HL-60/S4 treated with retinoic acid at 250 ng/mL for 4 days and 3 days (cell line): ENCODE measurements around the gene SOX21.

ENCODE experiments used
- in situ Hi-C: fragments of 300-500 bp; cut with MboI; formaldehyde crosslinking; loops from 2 replicates; pipeline ENCODE4 v1.7.0; 2022; ENCODE audit warnings: low sequenced_read_pairs

Gene SOX21

DNA sequence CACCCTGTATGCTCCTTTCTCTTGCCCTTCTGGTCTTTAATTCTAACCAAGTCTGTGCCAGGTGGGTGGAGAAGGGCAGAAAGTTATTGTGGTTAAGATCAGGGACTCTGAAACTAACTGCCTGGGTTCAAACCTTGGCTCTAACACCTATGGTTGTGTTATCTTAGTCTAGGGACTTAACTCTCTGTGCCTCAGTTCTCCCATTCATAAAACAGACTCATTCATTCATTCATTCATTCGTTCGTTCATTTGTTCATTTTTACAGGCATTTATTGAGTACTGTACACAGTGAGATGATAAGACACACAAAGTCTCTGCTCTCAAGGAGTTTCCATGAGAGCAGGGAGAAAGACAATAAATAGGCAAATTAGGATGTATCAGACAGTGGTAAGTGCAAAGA is 30.1 kb downstream of the SOX21 start:
- in situ Hi-C loops, result loop anchor here (25.0 kb wide), 1 partner anchor 730 kb away; no protein-coding TSS in a partner anchor

DNA sequence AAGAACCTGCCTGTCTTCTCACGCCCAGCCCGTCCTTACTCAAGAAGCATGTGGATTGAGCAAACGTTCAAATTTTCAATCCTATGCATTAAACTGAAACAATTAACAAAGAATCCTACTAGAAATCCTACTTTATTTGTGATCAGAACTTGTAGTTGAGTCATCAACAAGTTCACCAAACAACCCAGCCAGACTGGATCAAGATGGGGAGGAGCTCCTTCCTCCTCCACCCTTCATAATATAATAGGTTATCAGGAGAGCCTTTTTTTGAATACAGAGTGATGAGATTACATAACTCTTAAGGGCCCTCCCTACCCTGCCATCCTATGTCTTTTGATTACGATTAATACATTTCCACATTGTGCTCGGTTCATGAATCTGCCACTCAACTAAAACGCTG is 32.7 kb downstream of the SOX21 start:
- in situ Hi-C loops, result loop anchor here (25.0 kb wide), 1 partner anchor 733 kb away; no protein-coding TSS in a partner anchor

DNA sequence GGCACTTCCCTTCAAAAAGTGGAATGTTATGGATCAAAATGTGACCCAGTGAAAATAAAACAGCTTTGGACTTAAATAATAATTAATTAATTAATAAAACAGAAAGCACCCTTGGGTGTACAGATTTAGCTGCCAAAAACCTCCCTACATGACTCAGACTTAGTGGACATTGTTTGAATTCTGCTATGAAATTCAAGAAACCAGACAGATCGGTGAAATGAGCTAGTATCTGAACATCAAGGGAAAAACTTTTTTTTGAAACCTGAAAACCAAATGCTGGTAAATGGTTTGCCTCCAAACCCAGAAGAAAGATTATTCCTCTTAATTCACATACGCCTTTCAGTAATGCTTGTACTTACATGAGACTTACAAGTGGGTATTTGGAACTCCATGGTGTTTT is 33.5 kb downstream of the SOX21 start:
- in situ Hi-C loops, result loop anchor here (25.0 kb wide), 1 partner anchor 733 kb away; no protein-coding TSS in a partner anchor

DNA sequence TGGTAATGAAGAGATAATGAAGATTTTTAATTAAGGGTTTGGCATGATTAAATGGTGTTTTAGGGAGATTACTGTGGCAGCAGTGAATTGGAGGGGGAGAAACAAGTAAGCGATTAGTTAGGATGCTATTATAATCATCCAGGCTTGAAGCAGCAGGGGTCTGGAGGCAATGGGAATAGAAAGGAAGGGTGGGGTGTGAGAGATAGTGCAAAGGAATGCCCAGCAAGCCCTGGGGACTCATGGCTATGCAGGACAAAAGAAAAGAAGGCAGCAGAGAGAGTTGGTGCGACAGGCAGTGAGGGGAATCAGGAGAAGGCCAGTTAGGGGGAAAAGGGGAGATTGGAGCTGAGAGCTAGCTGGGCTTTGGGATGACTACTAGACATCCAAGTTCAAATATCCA is 34.5 kb downstream of the SOX21 start:
- in situ Hi-C loops, result loop anchor here (25.0 kb wide), 1 partner anchor 735 kb away; no protein-coding TSS in a partner anchor

DNA sequence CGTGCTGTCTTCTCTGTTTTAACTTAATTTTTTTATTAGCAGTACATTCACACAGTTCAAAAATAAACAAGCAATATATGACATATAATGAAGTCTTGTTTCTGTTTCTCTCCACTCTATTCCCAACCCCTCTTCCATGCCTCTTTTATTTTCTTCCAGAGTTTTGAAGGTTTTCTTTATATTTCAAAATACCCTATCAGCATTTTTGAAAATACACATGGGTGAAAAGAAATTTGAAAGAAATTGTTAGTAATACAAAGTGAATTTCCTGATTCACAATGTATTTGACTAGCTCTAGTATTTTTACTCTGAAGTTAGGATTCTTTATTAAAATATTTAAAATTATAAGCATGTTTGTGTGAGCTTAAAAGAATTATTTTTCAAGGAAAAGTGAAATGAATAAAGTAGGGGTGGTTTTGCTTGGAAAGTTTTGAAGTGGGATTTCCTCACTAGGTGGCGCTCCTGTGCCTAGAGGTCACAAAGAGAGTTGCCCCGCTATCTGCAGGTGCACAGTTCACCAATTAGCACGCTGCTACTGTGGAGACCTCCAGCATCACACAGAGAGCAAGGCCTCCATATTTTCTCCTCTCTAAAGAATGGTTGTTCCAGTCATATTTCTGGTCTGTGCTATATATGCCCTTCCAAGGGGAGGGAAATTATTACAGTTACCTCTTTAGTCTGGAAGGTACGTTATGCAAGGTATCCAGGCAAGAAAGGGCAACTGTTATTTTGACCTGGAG is 37.6 kb downstream of the SOX21 start:
- in situ Hi-C loops, result loop anchor here (25.0 kb wide), 1 partner anchor 738 kb away; no protein-coding TSS in a partner anchor

DNA sequence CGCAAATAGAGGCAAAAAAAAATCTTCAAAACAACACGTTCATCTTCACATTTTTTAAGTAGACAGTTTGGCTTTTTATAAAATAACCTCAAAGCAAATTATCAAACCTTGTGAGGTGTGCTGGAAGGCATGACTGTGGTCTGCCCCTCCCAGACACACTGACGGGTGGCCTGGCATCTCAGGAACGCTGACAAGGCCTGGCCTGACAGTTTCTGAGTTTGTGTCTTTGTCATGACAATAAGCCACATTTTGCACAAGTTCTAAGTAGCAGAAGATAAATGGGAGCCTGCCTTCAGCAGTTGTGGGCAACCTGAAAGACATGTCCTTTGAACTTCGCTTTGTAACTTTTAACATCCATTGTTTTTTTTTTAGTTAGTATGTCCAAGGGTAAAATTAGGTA is 38.5 kb downstream of the SOX21 start:
- in situ Hi-C loops, result no loop called here

DNA sequence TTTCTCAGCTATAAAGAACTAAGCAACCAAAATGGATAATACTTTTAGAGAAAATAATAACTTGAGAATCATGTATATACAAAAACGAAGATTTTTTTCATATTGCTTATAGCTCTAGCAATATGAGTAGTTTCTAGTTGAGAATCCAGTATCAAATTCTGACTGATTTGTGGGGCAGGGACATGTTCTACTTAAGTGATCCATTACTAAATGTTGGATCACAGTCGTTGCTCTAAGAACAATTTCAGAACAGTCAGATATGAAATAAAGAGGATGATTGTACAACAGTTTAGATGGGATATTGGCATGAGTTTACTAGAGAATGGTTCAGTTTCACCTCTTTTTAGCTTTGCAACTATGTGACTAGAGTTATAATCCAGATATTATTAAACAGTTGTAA is 39.9 kb downstream of the SOX21 start:
- in situ Hi-C loops, result no loop called here

DNA sequence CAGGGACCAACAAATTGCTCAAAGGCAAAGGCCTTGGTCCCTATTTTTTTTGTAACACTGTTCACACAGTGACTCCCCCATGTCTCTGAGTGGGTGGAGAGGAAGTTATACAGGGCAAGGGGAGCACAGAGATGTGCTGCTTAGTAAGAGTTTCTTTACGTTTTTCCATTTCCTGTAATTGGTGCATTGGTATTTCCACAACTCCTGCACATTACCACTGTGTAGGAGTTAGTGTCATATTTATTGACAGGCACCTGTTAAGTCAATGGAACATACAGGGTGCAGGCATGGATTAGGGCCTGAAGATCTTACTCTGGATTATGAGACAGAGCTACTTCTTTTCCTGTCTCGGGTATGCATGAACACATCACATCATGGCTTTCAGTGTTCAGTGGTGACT is 45.2 kb downstream of the SOX21 start:
- in situ Hi-C loops, result no loop called here

DNA sequence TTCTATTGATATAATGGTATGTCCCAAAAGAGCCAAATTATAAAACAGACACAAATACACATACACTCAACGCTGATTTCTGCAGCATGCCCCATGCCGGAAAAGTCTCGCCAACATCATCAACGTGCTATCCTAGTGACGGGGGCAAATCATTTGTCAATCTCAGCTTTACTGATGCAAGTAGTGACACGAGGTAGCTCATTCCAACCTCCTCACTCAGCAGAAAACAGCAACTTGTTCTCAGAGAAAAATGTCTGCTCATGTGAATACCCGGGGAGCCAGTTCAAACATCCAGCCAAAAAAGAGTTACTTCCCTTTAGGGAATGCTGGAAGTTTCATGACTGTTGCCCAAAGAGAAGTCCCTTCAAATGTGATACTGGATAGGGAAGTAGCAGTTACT is 46.3 kb downstream of the SOX21 start:
- in situ Hi-C loops, result no loop called here

DNA sequence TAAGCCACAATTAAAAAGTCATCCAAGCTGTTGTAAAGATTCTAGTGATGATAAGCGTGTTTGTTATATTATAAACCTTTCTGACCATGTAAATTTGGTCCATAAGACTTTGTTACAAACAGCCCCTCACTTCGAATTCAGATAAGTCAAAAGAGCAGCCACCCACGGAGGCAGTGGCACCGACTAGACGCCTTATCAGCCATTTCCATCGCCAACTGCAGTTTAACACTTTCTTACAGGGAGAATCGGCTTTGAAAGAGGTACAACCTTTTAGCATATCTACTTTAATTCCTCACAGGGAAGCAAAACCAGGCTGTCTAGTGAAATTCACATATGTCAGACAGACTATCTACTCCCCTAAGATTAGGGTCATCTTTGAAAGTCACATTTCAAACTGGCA is 47.5 kb downstream of the SOX21 start:
- in situ Hi-C loops, result no loop called here

DNA sequence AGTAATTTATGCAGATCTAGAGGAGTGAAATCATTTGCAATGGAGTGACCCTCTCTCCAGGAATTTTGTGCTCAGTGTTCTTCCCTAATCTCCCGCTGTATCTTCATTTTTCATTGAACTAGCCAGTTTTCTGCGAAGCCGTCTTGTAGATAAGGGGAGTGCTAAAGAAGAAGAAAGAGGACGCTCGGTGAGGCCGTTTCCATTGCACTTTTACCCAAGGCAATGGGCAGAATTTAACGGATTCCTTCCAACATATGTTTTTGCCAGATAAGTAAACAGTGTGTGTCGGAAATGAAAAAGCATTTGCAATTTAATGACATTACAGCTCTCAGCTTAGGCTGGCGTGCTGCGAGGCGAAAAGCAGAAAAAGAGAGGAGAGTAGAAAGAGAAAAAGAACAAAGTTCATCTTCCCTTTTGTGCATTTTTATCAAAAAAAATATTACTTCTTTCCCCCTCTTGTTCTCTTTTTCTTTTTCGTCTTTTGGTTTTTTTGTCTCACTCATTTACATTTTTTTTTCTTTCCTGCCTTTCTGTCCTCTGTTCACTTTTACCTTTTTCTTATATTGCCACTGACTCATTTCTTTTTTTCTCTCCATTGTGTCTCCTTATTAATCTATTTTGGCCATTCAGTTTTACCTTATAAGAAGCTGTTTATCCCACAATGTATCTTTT is 49.9 kb downstream of the SOX21 start:
- in situ Hi-C loops, result no loop called here

DNA sequence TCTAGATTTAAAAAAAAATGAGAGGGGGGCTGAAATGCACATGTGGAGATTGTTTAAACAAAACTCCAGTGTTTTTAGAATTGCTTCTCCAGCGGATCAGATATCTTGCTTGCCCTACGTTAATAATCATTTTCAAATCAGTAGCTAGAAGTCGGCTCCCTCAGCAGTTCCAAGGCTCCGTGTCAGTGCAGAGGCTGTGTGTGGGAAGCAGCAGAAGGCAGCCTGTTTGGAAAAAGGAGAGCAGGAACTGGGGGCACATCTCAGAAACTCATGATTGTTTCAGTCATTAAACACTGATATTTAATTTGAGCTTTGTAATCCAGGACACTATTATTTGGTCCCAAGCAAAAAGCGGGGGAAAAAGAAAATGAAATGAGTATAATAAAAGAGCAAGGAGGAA is 50.9 kb downstream of the SOX21 start:
- in situ Hi-C loops, result no loop called here

DNA sequence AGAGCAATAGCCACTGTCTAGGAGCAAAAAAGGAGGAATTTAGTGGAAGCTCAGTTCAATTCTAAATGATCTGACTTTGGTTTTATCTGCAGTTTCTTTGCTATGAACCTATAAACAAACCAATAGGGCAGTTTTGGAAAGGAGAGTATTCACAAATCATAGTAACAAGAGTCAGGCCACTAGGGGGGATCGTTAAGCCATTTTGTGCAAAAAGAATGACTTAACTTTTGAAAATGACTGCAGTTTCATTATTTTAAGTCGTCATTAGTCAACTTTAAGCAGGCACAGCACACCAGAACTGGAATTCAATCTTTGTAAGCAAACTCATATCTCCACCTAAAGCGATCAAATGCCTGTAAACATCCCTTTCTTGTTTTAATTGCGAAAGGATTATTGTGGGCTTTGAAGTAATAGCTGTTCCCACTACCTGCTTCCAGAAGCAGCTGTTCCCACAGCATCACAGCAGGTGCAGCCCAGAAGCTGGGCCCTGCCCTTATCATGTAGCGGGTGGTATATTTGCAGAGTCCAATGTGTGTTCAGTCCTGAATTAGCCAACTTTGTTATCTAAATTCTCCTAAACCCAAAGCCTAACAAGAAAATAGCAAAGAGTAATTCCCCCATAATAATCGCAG is 51.5 kb downstream of the SOX21 start:
- in situ Hi-C loops, result no loop called here
